ENCODE measurements around the gene KIAA1328.

GRCh38 chr18:36872329-36872728 is 43.4 kb downstream of the KIAA1328 start:
- TF ChIP-seq CTCF (IDR thresholded peaks at IDR 0.05): no peak
- no peak for TF ChIP-seq POLR2A (IDR thresholded peaks at IDR 0.05)

All from right lobe of liver (tissue), 4 donors.